UCSD-AML1 (cell line): ENCODE data around the gene TOM1L2.
"Not testable (repeated sequence)": the region's sequence is repeated elsewhere in the genome, so short reads cannot be mapped to it uniquely, and the experiment has no call there.

Experiments used
- DNase-seq: peaks from one replicate; lab custom pipeline; 2025; ENCODE audit not compliant: unreplicated experiment; lab: John Stamatoyannopoulos, UW

The TOM1L2 gene

DNA sequence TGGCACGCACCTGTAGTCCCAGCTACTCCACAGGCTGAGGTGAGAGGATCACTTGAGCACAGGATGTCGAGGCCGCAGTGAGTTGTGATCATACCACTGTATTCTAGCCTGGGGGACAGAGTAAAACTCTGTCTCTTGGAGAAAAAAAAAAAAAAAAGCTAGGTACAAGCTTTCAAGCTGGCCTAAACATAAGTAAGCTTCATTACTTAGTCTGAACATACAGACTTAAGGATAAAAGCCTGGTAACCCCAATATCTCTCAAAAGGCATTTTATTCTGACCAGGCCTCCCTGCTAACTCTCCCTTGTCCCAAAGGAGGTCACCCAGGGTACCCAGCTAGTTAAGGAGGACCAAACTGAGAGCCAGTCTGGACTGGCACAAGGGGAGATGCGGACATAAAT, 46.2 kb downstream of the TOM1L2 start:
- no peak for DNase-seq

DNA sequence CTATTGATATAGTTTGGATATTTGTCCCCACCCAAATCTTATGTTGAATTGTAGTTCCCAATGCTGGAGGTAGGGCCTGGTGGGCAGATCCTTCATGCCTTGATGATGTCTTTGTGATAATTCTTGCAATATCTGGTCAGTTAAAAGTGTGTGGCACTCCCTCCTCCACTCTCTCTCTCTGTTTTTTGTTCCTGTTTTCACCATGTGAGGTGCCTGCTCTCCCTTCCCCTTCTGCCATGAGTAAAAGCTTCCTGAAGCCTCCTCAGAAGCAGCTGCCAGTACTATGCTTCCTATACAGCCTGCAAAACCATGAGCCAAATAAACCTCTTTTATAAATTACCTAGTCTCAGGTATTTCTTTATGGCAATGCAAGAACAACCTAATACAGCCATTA, 47.3 kb downstream of the TOM1L2 start:
- no peak for DNase-seq

DNA sequence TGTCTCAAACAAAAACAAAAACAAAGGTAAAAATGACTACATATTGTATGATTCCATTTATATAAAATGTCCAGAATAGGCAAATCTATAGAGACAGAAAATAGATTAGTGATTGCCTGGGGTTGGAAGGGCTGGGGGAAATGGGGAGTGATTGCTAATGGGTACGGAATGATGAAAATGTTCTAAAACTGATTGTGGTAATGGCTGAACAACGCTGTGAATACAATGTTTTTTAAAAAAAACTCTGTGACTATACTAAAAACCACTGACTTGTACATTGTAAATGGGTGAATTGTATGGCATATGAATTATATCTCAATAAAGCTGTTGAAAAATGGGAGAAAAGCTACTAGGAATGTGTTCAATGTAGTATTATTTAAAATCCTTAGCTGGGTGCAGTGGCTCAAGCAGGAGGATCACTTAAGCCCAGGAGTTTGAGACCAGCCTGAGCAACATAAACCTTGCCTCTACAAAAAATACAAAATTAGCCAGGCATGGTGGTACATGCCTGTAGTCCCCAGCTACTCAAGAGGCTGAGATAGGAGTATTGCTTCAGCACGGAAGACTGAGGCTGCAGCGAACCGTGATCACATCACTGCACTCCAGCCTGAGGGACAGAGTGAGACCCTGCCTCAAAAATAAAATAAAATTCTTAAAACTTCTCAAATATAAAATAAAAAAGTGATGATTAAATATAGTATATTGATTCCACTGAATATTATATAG, 47.9 kb downstream of the TOM1L2 start:
- DNase-seq, result no peak

DNA sequence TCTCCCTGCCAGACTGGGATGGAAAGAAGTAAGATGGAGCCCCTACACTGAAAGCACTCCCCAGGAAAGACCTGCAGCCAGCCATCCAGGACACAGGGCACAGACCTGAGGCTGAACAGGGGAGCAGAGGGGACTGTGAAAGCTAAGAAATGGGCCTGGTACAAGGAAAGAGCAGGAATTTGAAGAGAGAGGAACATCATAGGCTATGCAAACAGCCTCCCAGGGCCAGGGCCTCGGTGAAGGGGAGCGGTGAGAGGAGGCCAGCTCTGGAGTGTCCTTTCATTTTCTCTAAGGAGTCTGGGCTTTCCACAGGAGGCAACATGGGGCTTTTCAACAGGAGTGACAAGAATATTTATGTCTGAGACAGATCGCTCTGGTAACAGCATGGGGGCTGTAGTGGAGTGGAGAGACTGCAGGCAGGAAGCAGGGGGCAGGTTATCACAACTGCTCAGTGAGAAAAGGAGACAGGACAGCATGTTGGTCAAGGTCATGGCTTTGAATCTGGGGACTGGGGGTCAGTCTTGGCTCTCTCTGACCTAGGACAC, 50.1 kb downstream of the TOM1L2 start:
- no peak for DNase-seq

DNA sequence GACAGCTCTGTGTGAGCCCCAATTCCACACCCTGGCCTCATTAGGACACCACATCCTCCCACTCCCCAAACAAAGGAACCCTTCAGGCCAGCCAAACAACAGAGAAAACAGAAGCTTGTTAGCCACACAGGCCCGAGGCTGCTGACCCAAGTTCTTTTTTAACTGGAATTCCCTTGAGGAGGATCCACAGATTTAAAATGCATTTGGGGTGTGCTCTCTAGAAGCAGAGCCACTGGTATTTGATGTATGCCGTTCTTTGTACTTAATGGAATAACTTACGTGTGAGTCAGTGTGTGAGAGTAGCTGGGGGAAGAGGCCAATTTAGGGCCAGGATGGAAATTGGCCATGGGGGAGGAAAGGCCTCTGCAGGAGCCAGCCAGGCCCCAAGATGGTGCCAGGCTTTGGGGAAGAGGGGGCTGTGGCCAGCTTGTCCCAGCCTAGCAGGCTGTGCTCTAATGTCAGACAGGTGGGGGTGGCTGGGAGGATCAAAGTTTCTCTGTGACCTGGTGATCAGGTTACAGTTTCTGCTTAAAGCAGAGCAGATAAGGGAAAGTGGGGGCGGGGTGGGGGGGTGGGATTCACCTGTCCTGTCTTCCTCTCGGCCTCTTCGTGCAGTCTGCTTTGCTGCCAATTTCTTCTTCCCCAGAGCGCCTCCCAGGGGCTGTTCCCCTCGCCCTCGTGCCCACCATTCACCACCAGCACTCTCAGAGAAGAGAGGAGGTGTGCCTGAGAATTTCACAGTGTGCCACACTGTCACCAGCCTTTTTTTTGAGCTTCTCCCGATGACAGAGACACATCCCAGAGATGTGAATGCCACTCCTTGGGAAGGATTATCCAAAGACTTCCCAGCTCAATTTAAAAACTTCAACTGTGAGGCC, 50.8 kb downstream of the TOM1L2 start:
- no peak for DNase-seq

DNA sequence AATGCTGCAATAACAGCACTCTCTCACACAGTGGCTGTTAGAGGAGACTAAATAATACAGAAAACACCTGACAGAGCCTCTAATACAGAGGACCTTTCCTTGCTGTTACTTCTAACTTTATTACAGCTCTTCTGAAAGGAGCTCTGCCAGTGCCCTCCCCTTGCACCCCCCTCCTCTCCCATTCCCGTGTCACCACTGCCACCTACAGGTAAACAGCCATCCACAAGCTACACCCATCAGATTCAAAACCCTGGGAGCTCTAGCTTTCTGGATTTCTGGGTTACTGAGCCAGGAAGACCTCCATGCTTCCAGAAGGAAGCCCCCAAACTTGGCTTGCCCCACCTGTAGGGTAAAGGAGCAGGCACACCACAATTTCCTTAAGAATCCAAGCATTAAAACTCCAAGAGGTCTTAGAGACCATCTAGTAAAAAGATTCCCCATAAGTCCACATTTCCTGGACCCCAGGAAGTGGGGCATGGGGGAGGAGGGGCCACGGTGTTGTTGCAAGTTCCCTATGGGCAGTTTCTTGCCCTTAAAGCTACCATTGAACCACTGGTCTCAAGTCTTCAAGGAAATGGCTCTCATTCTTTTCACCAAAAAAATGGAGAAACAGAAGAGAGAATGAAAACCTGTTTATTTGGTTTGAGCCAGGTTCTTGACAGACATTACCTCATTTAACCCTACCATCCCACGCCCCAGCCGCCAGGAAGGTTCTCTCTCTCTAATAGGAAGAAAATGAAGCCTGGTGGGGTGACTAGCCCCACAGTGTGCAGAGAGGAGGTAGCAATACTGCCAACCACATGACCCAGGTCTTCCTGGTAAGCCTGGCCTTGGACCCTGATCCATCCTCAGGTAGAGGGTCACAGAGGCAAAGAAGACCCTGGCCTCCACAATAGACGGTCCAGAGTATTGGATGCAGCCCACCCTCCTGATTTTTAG, 52.8 kb downstream of the TOM1L2 start:
- peak; percentile 63 for DNase-seq

DNA sequence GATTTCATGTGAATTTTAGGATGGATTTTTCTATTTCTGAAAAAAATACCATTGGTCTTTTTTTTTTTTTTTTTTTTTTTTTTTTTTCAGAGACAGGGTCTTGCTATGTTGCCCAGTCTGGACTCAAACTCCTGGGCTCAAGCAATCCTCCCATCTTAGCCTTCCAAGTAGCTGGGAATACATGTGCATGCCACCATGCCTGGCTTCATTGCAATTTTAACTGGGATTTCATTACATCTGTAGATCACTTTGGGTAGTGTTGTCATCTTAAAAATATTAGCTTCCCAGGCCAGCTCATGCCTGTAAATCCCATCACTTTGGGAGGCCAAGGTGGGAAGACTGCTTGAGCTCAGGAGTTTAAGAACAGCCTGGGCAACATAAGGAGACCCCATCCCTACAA, 54.8 kb downstream of the TOM1L2 start:
- DNase-seq, result no peak

DNA sequence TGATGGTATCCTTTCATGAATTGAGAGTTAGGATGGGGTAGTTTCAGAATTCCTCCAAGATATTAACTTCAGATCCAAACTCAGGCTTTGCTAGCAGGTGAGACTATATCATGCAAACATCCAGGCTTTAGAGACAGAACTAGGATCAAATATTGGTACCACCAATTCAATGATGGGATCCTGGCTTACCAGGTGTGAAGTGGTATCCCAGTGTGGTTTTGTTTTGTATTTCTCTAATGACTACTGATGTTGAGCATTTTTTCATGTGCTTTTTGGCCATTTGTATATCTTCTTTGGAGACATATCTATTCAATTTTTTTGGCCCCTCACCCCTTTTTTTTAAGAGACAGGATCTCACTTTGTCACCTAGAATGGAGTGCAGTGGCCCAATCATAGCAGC, 57.0 kb downstream of the TOM1L2 start:
- DNase-seq, result no peak

DNA sequence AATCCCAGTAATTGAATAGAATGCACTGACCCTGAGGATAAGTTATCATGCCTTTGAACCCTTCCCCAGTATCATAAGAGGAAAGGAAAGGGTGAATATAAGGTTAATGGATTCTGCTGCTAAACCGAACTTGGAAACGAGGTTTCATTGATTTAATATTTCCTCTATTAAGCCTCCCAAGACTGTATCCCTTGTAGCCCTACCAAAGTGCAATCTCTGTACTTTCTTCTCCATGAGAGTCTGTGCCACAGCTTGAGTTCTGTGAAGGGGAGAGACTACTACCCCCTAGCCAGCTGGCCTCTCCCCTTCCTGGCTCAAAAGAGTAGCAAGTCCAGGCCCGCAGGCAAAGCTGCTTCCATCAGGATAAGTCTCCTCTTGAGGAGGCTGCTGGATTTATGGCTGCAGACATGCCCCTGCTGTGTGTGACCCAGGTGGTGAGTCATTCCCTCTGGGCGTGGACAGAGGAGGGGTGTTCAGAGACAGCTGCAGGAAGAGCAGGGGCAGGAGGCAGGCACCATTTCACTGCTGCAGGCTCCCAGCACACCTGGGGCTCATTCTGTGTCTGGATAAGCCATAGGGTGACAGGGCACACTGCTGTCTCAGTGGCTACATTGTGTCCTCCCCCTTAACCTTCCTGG, 58.4 kb downstream of the TOM1L2 start:
- peak; percentile 26 for DNase-seq

DNA sequence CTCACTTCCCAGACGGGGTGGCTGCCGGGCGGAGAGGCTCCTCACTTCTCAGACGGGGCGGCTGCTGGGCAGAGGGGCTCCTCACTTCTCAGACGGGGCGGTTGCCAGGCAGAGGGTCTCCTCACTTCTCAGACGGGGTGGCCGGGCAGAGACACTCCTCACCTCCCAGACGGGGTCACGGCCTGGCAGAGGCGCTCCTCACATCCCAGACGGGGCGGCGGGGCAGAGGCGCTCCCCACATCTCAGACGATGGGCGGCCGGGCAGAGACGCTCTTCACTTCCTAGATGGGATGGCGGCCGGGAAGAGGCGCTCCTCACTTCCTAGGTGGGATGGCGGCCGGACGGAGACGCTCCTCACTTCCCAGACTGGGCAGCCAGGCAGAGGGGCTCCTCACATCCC, 59.9 kb downstream of the TOM1L2 start:
- not testable (repeated sequence) for DNase-seq

DNA sequence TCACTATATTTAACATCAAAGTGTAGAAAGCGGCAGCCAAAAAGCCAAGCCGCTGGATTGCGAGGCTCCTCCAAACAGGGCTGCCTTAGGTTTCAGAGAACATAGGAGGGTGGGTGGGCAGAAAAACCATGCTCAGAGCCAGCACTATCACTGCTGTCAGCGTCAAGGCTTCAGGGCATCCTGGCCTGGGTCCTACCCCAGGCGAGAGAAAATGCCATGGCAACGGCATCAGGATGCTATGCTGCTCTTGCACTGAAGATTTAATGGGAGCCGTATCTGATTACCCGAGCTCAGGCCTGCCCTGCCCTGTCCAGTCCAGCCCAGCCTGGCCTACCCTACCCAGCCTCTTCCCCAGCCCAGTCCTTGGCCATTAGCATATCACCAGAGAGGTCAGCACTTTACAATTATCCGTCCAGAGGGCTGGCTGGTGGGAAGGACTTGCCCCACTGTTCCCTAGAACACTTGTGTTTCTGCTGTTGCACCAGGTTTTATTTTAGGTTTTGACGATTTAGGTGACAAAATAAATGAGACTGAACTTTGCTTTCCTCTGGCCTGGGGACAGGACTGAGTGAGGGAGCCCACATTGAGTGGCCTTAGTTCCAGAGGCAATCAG, 61.1 kb downstream of the TOM1L2 start:
- DNase-seq, result no peak

DNA sequence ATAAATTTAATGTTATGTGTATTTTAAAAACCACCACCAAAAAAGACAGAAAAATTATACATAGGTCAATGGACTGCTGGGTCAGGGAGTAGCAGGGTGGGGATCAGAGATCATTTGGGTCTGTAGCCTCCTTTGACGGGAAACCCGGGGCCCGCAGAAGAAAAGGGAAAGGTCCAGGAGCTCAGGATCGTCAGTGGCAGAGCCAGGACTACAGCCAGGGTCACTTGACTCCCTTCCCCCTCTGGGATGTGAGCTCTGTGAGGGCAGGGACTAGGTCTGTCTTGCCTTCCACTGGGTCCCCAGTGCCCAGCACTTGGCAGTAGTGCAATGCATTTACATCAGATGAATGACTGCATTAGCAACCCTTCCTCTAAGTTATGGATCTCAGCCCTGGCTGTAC, 62.1 kb downstream of the TOM1L2 start:
- no peak for DNase-seq

DNA sequence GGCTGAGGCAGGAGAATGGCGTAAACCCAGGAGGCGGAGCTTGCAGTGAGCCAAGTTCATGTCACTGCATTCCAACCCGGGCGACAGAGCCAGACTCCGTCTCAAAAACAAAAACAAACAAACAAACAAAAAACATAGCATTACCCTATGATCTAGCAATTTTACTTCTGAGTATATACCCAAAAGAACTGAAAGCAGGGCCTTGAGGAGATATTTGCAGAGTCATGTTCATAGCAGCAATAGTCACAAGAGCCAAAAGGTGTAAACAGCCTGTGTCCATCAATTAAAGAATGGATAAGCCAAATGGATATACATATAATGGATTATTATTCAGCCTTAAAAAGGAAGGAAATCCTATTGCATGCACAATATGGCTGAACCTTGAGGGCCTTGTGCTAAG, 63.1 kb downstream of the TOM1L2 start:
- no peak for DNase-seq

DNA sequence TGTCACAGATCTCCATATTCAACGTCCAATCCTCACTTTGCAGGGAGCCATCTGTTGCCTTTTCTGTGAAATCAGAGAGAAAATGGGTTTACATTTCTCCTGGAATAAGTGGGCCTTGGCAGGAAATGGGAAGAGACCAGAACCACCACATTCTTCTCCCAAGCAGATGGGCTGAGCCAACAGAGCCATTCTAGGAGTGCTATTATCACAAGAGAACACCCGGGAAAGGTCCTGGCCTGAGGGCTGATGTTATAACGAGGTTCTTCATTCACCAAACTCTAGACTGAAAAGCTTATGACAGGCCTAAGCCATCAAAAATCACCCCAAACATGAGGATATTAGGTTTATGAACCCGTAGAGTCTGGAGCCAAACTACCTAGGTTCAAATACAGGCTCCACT, 64.7 kb downstream of the TOM1L2 start:
- no peak for DNase-seq

DNA sequence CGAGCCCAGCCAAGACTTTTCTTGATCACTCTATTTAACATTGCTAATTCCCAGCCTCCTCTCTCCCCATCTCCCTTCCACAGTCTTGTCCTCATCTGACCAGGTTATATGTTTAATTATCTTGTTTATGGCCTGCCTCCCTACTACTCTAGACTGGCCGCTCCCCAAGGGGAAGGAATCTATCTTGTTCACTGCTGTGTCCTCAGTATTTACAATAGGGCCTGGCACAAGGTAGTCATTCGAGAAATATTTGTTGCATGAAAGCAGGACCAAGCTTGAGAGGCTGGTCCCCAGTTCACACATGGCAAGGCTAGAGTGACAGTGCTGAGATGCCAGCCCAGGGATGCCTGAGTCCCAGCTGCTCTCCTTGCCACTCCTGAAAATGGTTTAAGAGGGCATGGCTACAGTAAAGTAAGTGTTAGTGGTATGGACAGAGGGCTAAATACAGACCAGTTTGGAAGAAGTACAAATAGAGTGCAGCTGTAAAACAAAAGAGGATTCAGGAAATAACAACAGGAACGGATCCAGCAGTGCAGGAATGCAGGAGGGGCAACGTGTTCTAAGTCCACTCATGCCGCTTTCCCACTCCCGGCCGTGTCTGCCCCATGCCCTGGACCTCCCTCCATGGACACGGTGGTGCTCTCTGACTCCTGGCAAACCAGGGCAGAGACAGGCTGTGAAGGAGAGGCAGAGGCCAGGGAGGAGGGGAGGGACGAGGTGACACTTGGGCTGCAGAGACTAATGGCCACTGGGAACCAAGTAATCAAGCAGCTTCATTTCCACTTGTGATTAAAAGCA, 65.6 kb downstream of the TOM1L2 start:
- no peak for DNase-seq

DNA sequence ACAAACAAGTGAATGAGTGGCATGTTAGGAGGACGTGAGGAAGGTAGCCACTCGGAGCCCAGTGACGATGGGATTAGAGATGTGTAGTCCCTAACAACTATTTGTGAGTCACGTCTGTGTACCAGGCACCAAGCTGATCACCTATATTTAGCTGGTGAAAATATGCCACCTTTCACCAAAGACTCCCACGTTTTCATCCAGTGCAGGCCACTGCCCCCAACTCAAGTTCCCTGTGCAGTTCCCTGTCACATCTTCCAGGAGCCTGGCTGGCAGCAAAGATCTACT, 67.2 kb downstream of the TOM1L2 start:
- DNase-seq, result no peak

DNA sequence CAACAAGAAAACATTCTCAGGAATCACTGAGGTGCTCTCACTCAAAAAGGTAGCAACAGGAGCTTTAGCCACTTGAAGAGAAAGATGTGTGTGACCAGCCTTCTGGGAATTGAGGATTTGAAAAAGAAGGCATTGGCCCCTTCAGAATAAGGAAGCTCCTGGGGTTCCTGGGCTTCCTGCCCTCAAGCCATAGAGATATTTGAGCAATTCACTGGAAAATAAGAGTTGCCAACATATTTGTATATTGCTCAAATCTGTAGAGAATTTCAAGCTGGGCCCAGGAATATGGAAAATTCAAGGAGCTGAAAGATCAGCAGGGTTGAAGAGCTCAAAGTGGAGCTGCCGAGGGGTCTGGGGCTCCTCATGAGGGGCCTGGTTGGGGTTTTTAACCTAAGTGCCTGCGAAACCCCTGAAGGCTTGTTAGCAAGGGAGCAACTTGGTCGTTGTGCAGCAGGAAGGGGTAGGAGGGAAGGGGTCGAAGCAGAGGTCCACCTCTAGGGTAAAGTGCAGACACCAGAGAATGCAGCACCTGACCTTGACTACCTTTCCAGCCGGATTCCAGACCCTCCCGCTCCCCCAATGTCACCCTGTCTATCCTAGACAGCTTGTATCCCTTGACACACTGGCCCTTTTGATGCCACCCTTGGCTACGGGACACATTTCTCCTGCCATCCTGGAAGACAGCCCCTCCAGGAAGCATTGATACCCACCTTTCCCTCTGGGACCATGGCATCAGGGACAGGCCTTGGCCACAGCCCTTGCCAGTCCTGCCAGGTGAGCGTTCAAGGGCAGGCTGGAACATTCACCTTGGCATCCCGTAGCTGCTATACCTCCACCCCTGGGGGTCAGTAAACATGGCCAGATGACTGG, 67.8 kb downstream of the TOM1L2 start:
- no peak for DNase-seq

DNA sequence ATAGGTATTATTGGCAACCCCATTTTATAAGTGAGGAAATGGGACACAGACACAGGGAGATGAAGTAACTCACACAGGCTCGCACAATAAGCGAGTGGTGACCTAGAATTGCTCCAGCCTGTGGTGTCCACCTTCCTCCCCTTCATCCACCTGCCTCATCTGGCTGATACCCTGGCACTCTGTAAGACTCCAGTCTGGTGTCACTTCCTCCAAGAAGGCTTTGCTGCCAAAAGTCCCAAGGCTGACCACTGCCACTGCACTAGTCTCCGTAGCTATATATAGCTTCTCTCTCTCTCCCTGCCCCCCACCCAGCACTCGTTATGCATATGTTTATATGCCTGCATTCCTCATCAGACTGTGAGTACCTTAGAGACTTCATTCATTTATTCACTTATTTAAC, 69.3 kb downstream of the TOM1L2 start:
- DNase-seq, result no peak

DNA sequence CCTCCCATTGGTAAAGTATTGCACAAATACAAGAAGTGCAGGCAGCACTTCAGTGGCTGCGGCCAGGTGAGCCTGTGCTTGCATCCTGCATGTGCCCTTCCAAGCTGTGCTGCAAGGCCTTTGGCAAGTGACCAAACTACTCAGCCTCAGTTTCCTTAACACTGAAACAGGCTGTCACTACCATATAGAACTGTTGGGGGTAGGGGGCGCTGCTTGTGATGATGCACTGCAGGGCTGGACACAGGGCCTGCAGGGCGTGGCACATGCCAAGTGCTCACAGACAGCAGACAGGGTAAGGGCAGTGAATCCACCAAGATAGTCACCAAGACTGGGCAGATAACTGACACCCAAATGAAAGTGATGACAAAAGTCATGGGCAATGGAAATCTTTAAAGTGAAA, 69.8 kb downstream of the TOM1L2 start:
- no peak for DNase-seq
